ENCODE measurements around the gene EHD1. TPM values are rescaled to one million over a fixed set of nuclear protein-coding genes. Genes with fewer than 3 reads are reported as not detected.

Gene EHD1
- 47.3 TPM for total RNA-seq

GRCh38 chr11:64878494-64879243 lies at the start of gene EHD1:
Gene EHD1, minus strand, starts transcription at chr11:64878621. Its CDS starts 157 bp downstream, at chr11:64878464.
- DNase-seq (ENCODE audit: low spot score), result peak; percentile 99

- DNase-seq (ENCODE audit: low spot score), result no peak
These were observed 48.3 kb upstream of the EHD1 start for GRCh38 chr11:64926689-64927088.

- DNase-seq (ENCODE audit: low spot score), result no peak
These were observed 47.4 kb upstream of the EHD1 start for GRCh38 chr11:64925536-64926436.

GRCh38 chr11:64924910-64925284 lies 46.5 kb upstream of the EHD1 start:
- DNase-seq (ENCODE audit: low spot score), result no peak

- peak; percentile 92 for DNase-seq (ENCODE audit: low spot score)
These were observed 45.8 kb upstream of the EHD1 start, which contains the start of gene PPP2R5B for GRCh38 chr11:64923944-64924909. Gene PPP2R5B, plus strand, starts transcription at chr11:64924689. Its CDS starts 1,046 bp downstream, at chr11:64925735.

GRCh38 chr11:64923151-64923661 lies 44.8 kb upstream of the EHD1 start:
- no peak for DNase-seq (ENCODE audit: low spot score)

- no peak for DNase-seq (ENCODE audit: low spot score)
These were observed 43.0 kb upstream of the EHD1 start for GRCh38 chr11:64921384-64921783.

GRCh38 chr11:64920124-64920523 lies 41.7 kb upstream of the EHD1 start:
- no peak for DNase-seq (ENCODE audit: low spot score)

GRCh38 chr11:64919627-64920026 lies 41.2 kb upstream of the EHD1 start:
- no peak for DNase-seq (ENCODE audit: low spot score)

- no peak for DNase-seq (ENCODE audit: low spot score)
These were observed 39.6 kb upstream of the EHD1 start for GRCh38 chr11:64918017-64918416.

- no peak for DNase-seq (ENCODE audit: low spot score)
These were observed 39.2 kb upstream of the EHD1 start for GRCh38 chr11:64917663-64917995.

- DNase-seq (ENCODE audit: low spot score), result peak; percentile 99
These were observed 38.6 kb upstream of the EHD1 start, which contains the start of gene ATG2A for GRCh38 chr11:64916775-64917662. Gene ATG2A, minus strand, starts transcription at chr11:64917209. Its CDS starts 74 bp downstream, at chr11:64917135.

GRCh38 chr11:64916040-64916774 lies 37.8 kb upstream of the EHD1 start:
- DNase-seq (ENCODE audit: low spot score), result peak; percentile 70

- no peak for DNase-seq (ENCODE audit: low spot score)
These were observed 37.0 kb upstream of the EHD1 start for GRCh38 chr11:64915376-64915887.

- DNase-seq (ENCODE audit: low spot score), result no peak
These were observed 35.7 kb upstream of the EHD1 start for GRCh38 chr11:64914123-64914522.

GRCh38 chr11:64913171-64913727 lies 34.8 kb upstream of the EHD1 start:
- no peak for DNase-seq (ENCODE audit: low spot score)

GRCh38 chr11:64911689-64912088 lies 33.3 kb upstream of the EHD1 start:
- DNase-seq (ENCODE audit: low spot score), result no peak

- DNase-seq (ENCODE audit: low spot score), result no peak
These were observed 32.7 kb upstream of the EHD1 start for GRCh38 chr11:64911142-64911541.

Data from ureter (tissue), 1 donor.